ENCODE measurements around the gene CLSTN1. TPM values are rescaled to one million over a fixed set of nuclear protein-coding genes. Genes with fewer than 3 reads are reported as not detected.
"Not testable (repeated sequence)": the region's sequence is repeated elsewhere in the genome, so short reads cannot be mapped to it uniquely, and the experiment has no call there.

Gene CLSTN1
- total RNA-seq, 5 donors from 2014 or later (not counting 1 experiment from before 2014, with no cell fraction given) = 84.6 to 105 (median 91.2) TPM

- no peaks in the 10 kb centered on the region for H3K27me3 ChIP-seq (replicated peaks in 1 of 2; ENCODE audit: control insufficient read depth in 2 of 2, extremely low read depth in 1 of 2, insufficient read depth in 2 of 2, low read length in 1 of 2)
- no peak for ATAC-seq (replicated peaks in 1 of 4)
- Mint-ChIP-seq H3K27me3 (no peaks in the 10 kb centered on the region), H3K27ac (no peak overlapping the region), H3K4me3 (no peak overlapping the region), H3K36me3 (peaks cover 14% of the 10 kb centered on the region), H3K9me3 (no peaks in the 10 kb centered on the region), H3K4me1 (peaks cover 30 to 40% (median 37%) of the 10 kb centered on the region in 3 donors)
- no peaks in the 10 kb centered on the region for H3K9me3 ChIP-seq
- H3K36me3 ChIP-seq (ENCODE audit: control insufficient read depth in 2 of 2, extremely low read depth in 1 of 2, insufficient read depth in 1 of 2, low read length in 1 of 2) = peaks cover 0 to 6% of the 10 kb centered on the region in 2 donors
- no peak for DNase-seq
- no peak overlapping the region for H3K27ac ChIP-seq (ENCODE audit: low read length)
- WGBS (ENCODE audit: insufficient coverage) = 60% methylated on average over 1 of the region's 3 CpGs
- ChIA-PET CTCF (interaction anchor here in 1 of 2 donors (0.6 to 1.1 kb wide), 4 partner anchors 17 to 133 kb away, joined by 3 to 6 read pairs (median 3); no protein-coding TSS in a partner anchor), POLR2A (interaction anchor here in 1 of 2 donors (0.6 kb wide), 1 partner anchor 14 kb away, joined by 9 read pairs; no protein-coding TSS in a partner anchor)
- peaks cover 0 to 11% of the 10 kb centered on the region in 2 experiments for H3K4me1 ChIP-seq (ENCODE audit: control insufficient read depth in 1 of 2, extremely low read depth in 1 of 2, insufficient read depth in 2 of 2, low read length in 2 of 2)
- no peak overlapping the region for H3K4me3 ChIP-seq (ENCODE audit: control insufficient read depth in 1 of 2, extremely low read depth in 1 of 2, low read length in 1 of 2)
These were observed 59.2 kb downstream of the CLSTN1 start for GRCh38 chr1:9764550-9764949.

- Mint-ChIP-seq H3K27me3 (no peaks in the 10 kb centered on the region), H3K4me1 (peaks cover 26 to 35% (median 32%) of the 10 kb centered on the region in 3 donors), H3K4me3 (no peak overlapping the region), H3K36me3 (peaks cover 10% of the 10 kb centered on the region), H3K27ac (no peak overlapping the region), H3K9me3 (no peaks in the 10 kb centered on the region)
- no peaks in the 10 kb centered on the region for H3K9me3 ChIP-seq
- no peak overlapping the region for H3K4me3 ChIP-seq (ENCODE audit: control insufficient read depth in 1 of 2, extremely low read depth in 1 of 2, low read length in 1 of 2)
- peaks cover 0 to 11% of the 10 kb centered on the region in 2 experiments for H3K4me1 ChIP-seq (ENCODE audit: control insufficient read depth in 1 of 2, extremely low read depth in 1 of 2, insufficient read depth in 2 of 2, low read length in 2 of 2)
- DNase-seq = no peak
- no peaks in the 10 kb centered on the region for H3K27me3 ChIP-seq (replicated peaks in 1 of 2; ENCODE audit: control insufficient read depth in 2 of 2, extremely low read depth in 1 of 2, insufficient read depth in 2 of 2, low read length in 1 of 2)
- no CpG with 5 or more reads among the region's 2 CpGs for WGBS (ENCODE audit: insufficient coverage)
- no peak overlapping the region for H3K27ac ChIP-seq (ENCODE audit: low read length)
- POLR2A ChIA-PET = no interaction called here
- CTCF ChIA-PET = interaction anchor here in 1 of 2 donors (0.6 kb wide), 2 partner anchors 17 to 73 kb away, joined by 3 to 6 read pairs; no protein-coding TSS in a partner anchor
- ATAC-seq (replicated peaks in 1 of 4) = no peak
- H3K36me3 ChIP-seq (ENCODE audit: control insufficient read depth in 2 of 2, extremely low read depth in 1 of 2, insufficient read depth in 1 of 2, low read length in 1 of 2) = peaks cover 0 to 6% of the 10 kb centered on the region in 2 donors
These were observed 59.9 kb downstream of the CLSTN1 start for GRCh38 chr1:9763914-9764313.

- not testable (repeated sequence) for H3K27me3 ChIP-seq (replicated peaks in 1 of 2; ENCODE audit: control insufficient read depth in 2 of 2, extremely low read depth in 1 of 2, insufficient read depth in 2 of 2, low read length in 1 of 2); H3K36me3 Mint-ChIP-seq; H3K4me3 Mint-ChIP-seq; ATAC-seq (replicated peaks in 1 of 4); H3K9me3 Mint-ChIP-seq; H3K36me3 ChIP-seq (ENCODE audit: control insufficient read depth in 2 of 2, extremely low read depth in 1 of 2, insufficient read depth in 1 of 2, low read length in 1 of 2); H3K9me3 ChIP-seq; DNase-seq; H3K4me3 ChIP-seq (ENCODE audit: control insufficient read depth in 1 of 2, extremely low read depth in 1 of 2, low read length in 1 of 2); H3K27ac Mint-ChIP-seq; H3K27me3 Mint-ChIP-seq; H3K27ac ChIP-seq (ENCODE audit: low read length)
- WGBS (ENCODE audit: insufficient coverage) = 95% methylated on average over 25 of the region's 25 CpGs
- peaks cover 26 to 37% (median 34%) of the 10 kb centered on the region in 3 donors for H3K4me1 Mint-ChIP-seq
- ChIA-PET POLR2A (interaction anchor here in 1 of 2 donors (0.6 kb wide), 1 partner anchor 23 kb away, joined by 3 read pairs; no protein-coding TSS in a partner anchor), CTCF (interaction anchor here in 1 of 2 donors (0.7 kb wide), 1 partner anchor 11 kb away, joined by 3 read pairs; no protein-coding TSS in a partner anchor)
- peaks cover 0 to 11% of the 10 kb centered on the region in 2 experiments for H3K4me1 ChIP-seq (ENCODE audit: control insufficient read depth in 1 of 2, extremely low read depth in 1 of 2, insufficient read depth in 2 of 2, low read length in 2 of 2)
These were observed 61.3 kb downstream of the CLSTN1 start for GRCh38 chr1:9762446-9762845.

- Histone ChIP-seq H3K9me3 (no peaks in the 10 kb centered on the region), H3K36me3 (ENCODE audit: control insufficient read depth in 2 of 2, extremely low read depth in 1 of 2, insufficient read depth in 1 of 2, low read length in 1 of 2) (peaks cover 4 to 6% of the 10 kb centered on the region in 2 donors), H3K27ac (ENCODE audit: low read length) (no peak overlapping the region), H3K4me1 (ENCODE audit: control insufficient read depth in 1 of 2, extremely low read depth in 1 of 2, insufficient read depth in 2 of 2, low read length in 2 of 2) (peaks cover 0 to 11% of the 10 kb centered on the region in 2 experiments), H3K27me3 (replicated peaks in 1 of 2; ENCODE audit: control insufficient read depth in 2 of 2, extremely low read depth in 1 of 2, insufficient read depth in 2 of 2, low read length in 1 of 2) (no peaks in the 10 kb centered on the region), H3K4me3 (ENCODE audit: control insufficient read depth in 1 of 2, extremely low read depth in 1 of 2, low read length in 1 of 2) (no peak overlapping the region)
- no peak for DNase-seq
- WGBS (ENCODE audit: insufficient coverage) = 100% methylated on average over 2 of the region's 9 CpGs
- no peak overlapping the region for H3K4me3 Mint-ChIP-seq
- peaks cover 26 to 33% (median 31%) of the 10 kb centered on the region in 3 donors for H3K4me1 Mint-ChIP-seq
- ATAC-seq (replicated peaks in 1 of 4) = no peak
- CTCF ChIA-PET = interaction anchor here in 1 of 2 donors (0.7 kb wide), 1 partner anchor 10 kb away, joined by 3 read pairs; no protein-coding TSS in a partner anchor
- H3K36me3 Mint-ChIP-seq = peaks cover 10% of the 10 kb centered on the region
- no peaks in the 10 kb centered on the region for H3K27me3 Mint-ChIP-seq
- H3K27ac Mint-ChIP-seq = no peak overlapping the region
- H3K9me3 Mint-ChIP-seq = no peaks in the 10 kb centered on the region
- POLR2A ChIA-PET = interaction anchor here in 1 of 2 donors (0.6 kb wide), 1 partner anchor 22 kb away, joined by 3 read pairs; no protein-coding TSS in a partner anchor
These were observed 61.9 kb downstream of the CLSTN1 start for GRCh38 chr1:9761855-9762254.

GRCh38 chr1:9760824-9761223 lies 62.9 kb downstream of the CLSTN1 start:
- no peaks in the 10 kb centered on the region for H3K27me3 ChIP-seq (replicated peaks in 1 of 2; ENCODE audit: control insufficient read depth in 2 of 2, extremely low read depth in 1 of 2, insufficient read depth in 2 of 2, low read length in 1 of 2)
- Mint-ChIP-seq H3K4me3 (no peak overlapping the region), H3K27me3 (no peaks in the 10 kb centered on the region), H3K27ac (peak overlapping the region in 1 of 2 donors; percentile 34), H3K9me3 (no peaks in the 10 kb centered on the region), H3K36me3 (peaks cover 10% of the 10 kb centered on the region), H3K4me1 (peaks cover 26 to 33% (median 29%) of the 10 kb centered on the region in 3 donors)
- POLR2A ChIA-PET = no interaction called here
- H3K4me3 ChIP-seq (ENCODE audit: control insufficient read depth in 1 of 2, extremely low read depth in 1 of 2, low read length in 1 of 2) = no peak overlapping the region
- CTCF ChIA-PET = no interaction called here
- no peaks in the 10 kb centered on the region for H3K9me3 ChIP-seq
- H3K36me3 ChIP-seq (ENCODE audit: control insufficient read depth in 2 of 2, extremely low read depth in 1 of 2, insufficient read depth in 1 of 2, low read length in 1 of 2) = peaks cover 5 to 6% of the 10 kb centered on the region in 2 donors
- ATAC-seq (replicated peaks in 1 of 4) (no peak), DNase-seq (no peak)
- no peak overlapping the region for H3K27ac ChIP-seq (ENCODE audit: low read length)
- peaks cover 0 to 11% of the 10 kb centered on the region in 2 experiments for H3K4me1 ChIP-seq (ENCODE audit: control insufficient read depth in 1 of 2, extremely low read depth in 1 of 2, insufficient read depth in 2 of 2, low read length in 2 of 2)
- 97% methylated on average over 6 of the region's 6 CpGs for WGBS (ENCODE audit: insufficient coverage)

- Histone ChIP-seq H3K4me1 (ENCODE audit: control insufficient read depth in 1 of 2, extremely low read depth in 1 of 2, insufficient read depth in 2 of 2, low read length in 2 of 2) (peaks cover 0 to 11% of the 10 kb centered on the region in 2 experiments), H3K27ac (ENCODE audit: low read length) (no peak overlapping the region), H3K27me3 (replicated peaks in 1 of 2; ENCODE audit: control insufficient read depth in 2 of 2, extremely low read depth in 1 of 2, insufficient read depth in 2 of 2, low read length in 1 of 2) (no peaks in the 10 kb centered on the region), H3K4me3 (ENCODE audit: control insufficient read depth in 1 of 2, extremely low read depth in 1 of 2, low read length in 1 of 2) (no peak overlapping the region), H3K9me3 (no peaks in the 10 kb centered on the region), H3K36me3 (ENCODE audit: control insufficient read depth in 2 of 2, extremely low read depth in 1 of 2, insufficient read depth in 1 of 2, low read length in 1 of 2) (peaks cover 5 to 6% of the 10 kb centered on the region in 2 donors)
- CTCF ChIA-PET = interaction anchor here in 1 of 2 donors (0.6 kb wide), 2 partner anchors 43 to 1088 kb away, joined by 3 to 4 read pairs; no protein-coding TSS in a partner anchor
- no peak overlapping the region for H3K4me3 Mint-ChIP-seq
- peaks cover 25 to 39% (median 32%) of the 10 kb centered on the region in 3 donors for H3K4me1 Mint-ChIP-seq
- WGBS (ENCODE audit: insufficient coverage) = no CpG with 5 or more reads among the region's 2 CpGs
- no peaks in the 10 kb centered on the region for H3K9me3 Mint-ChIP-seq
- peak overlapping the region; percentile 11 to 55 for H3K27ac Mint-ChIP-seq
- POLR2A ChIA-PET = interaction anchor here in 1 of 2 donors (0.6 kb wide), 1 partner anchor 364 kb away, joined by 3 read pairs; no protein-coding TSS in a partner anchor
- ATAC-seq (replicated peaks in 1 of 4) = no peak
- no peak for DNase-seq
- no peaks in the 10 kb centered on the region for H3K27me3 Mint-ChIP-seq
- peaks cover 16% of the 10 kb centered on the region for H3K36me3 Mint-ChIP-seq
These were observed 63.8 kb downstream of the CLSTN1 start for GRCh38 chr1:9759939-9760338.

All from T-cell (primary cell).